ENCODE results near the gene ZNF646. TPM values are rescaled to one million over a fixed set of nuclear protein-coding genes. Genes with fewer than 3 reads are reported as not detected.

Gene ZNF646
- total and polyA plus RNA-seq, 2 of the 13 experiments (the other 11 are each of a cell fraction or from before 2014, with no cell fraction given), result 3.4 to 10.9 TPM

- no peak for TF ChIP-seq AHDC1 (CRISPR knock-in tag; IDR thresholded peaks at IDR 0.05; ENCODE audit: borderline replicate concordance)
- TF ChIP-seq ZGPAT (CRISPR knock-in tag; IDR thresholded peaks at IDR 0.05), result peak; percentile 96
- TF ChIP-seq ZNF121 (CRISPR knock-in tag; IDR thresholded peaks at IDR 0.05), result no peak
- TF ChIP-seq ZMAT3 (CRISPR knock-in tag; conservative IDR thresholded peaks at IDR 0.05), result no peak
- no peak for TF ChIP-seq SMARCC2 (IDR thresholded peaks at IDR 0.05)
- TF ChIP-seq HNF4A (CRISPR knock-in tag; IDR thresholded peaks at IDR 0.05), result no peak
- peak; percentile 54 for TF ChIP-seq ZNF124 (CRISPR knock-in tag; IDR thresholded peaks at IDR 0.05)
- peak; percentile 75 for TF ChIP-seq ZNF234 (CRISPR knock-in tag; conservative IDR thresholded peaks at IDR 0.05)
- TF ChIP-seq ZNF574 (CRISPR knock-in tag; IDR thresholded peaks at IDR 0.05), result peak; percentile 94
- TF ChIP-seq KLF16 (CRISPR knock-in tag; IDR thresholded peaks at IDR 0.05), result peak in 1 of 2 experiments; percentile 94; a peak in 2 of 4 replicates
- no peak for TF ChIP-seq U2AF1 (optimal IDR thresholded peaks at IDR 0.05; ENCODE audit: low read depth, low read length)
- TF ChIP-seq CBFB (CRISPR knock-in tag; IDR thresholded peaks at IDR 0.05), result peak; percentile 85
- TF ChIP-seq CCAR2 (optimal IDR thresholded peaks at IDR 0.05; ENCODE audit: low read depth, low read length), result no peak
- TF ChIP-seq ZIK1 (CRISPR knock-in tag; IDR thresholded peaks at IDR 0.05; ENCODE audit: borderline replicate concordance, low read depth), result no peak
- no peak for TF ChIP-seq EZH2 (conservative IDR thresholded peaks at IDR 0.05; ENCODE audit: low read depth, low read length)
- peak; percentile 80 to 94 for TF ChIP-seq POLR2A (IDR thresholded peaks at IDR 0.05; ENCODE audit: insufficient read depth in 1 of 2, low read depth in 2 of 2, low read length in 2 of 2)
- TF ChIP-seq ZFP82 (CRISPR knock-in tag; IDR thresholded peaks at IDR 0.05; ENCODE audit: borderline replicate concordance), result 0 out of 2 replicates have a peak, but pooled peaks have one; percentile 76
- peak; percentile 95 for TF ChIP-seq POLR2AphosphoS5 (IDR thresholded peaks at IDR 0.05; ENCODE audit: low read depth, low read length)
- TF ChIP-seq GATAD1 (CRISPR knock-in tag; IDR thresholded peaks at IDR 0.05), result peak; percentile 99
- TF ChIP-seq ZNF660 (CRISPR knock-in tag; IDR thresholded peaks at IDR 0.05; ENCODE audit: borderline replicate concordance, low read depth), result no peak
- TF ChIP-seq RNF2 (conservative IDR thresholded peaks at IDR 0.05; ENCODE audit: low read depth), result no peak
These were observed 43.4 kb downstream of the ZNF646 start, which contains the start of gene KAT8 (continued) for GRCh38 chr16:31117384-31118222.
